ENCODE results near the gene GRIPAP1.

The GRIPAP1 gene

DNA sequence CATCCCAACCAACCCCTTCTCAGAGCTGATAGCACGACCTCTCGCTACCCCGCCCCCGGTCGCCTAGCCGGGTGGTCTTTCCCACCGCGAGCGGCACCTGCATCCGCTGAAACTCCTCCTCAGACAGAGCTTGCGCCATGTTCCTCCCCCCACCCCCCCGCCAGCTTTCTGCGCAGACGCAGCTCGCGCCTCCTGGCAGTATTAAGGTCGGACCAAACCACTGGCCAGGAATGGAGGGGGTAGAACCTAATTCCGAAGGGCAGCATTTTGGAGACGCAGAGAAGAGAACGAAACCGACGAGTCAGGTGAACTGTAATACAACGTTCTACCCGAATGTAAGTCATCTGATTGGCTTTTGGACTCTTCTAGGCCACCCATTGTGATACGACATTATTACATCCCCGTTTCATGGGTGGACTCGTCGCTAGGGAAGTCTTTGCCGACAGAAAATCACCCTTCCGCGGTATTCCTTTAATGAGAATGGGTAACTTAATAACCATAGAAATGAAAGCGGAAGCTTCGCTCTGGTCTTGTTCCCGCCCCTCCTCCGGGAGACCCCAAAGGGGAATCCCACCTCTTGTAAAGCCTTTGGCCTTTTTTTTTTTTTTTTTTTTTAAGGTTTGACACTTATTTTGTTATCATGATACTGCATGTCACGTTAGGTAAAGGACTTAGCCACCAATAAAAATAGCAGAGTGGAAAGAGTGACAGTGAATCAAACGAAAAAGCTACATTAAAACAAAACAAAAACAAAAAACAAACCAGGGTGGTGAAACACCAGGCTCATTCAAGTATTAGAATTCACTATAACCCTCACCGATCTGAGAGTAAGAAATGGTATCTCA lies at the start of gene GRIPAP1:
Gene GRIPAP1 (minus strand): TSS at position 174 of the 845 bp plus-strand sequence. CDS start 35 bp downstream, at position 139.
- DNase-seq = peak; percentile 92

DNA sequence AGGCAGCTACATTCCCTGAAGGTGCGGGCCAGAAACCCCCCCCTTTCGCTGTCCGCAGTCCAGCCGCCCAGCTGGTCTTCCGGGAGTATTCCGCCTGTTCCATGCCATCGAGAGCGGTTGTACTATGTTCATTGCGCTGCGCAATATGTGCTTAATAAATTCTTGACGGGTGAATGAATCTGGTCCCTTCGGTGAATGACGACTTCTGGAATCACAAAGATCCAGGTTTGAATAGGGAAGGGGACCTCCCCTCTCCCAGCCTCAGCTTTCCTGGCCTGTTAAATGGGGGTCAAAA lies 41.9 kb upstream of the GRIPAP1 start:
- DNase-seq = no peak

GRCh38 chrX:49043220-49043986 lies 41.3 kb upstream of the GRIPAP1 start, which contains the start of gene TFE3:
TFE3 (minus strand) TSS chrX:49043357; CDS start chrX:49043226, 131 bp downstream.
- DNase-seq = peak; percentile 98

DNA sequence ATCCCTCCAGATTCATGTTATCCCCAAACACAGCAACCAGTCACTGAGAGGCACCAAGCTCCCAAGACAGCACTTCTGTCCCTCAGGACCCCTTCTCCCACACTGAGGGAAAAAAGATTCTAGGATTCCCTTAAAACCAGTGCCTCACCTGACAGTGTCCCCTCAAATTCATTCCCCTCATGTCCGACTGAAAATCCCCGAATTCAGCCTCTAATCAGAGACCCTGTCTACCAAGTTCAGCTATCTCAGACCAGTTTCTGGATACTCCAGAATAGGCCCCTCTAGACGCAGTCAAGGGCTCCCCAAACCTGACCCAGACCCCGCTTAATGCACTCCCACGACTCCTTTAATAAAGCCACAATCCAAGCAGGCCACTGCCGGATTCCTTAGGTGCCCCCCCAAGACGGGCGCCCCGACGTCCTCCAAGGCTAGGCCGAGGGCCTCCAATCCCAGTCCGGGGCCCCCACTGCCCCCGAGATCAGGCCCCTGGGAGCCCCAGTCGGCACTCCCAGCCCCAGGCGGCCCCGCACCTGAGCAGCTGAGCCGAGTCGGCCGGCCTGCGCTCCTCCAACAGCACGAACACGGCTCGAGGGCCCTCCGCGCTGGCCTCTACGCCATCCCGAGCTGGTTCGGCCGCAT lies 40.6 kb upstream of the GRIPAP1 start:
- DNase-seq = no peak

- DNase-seq = peak; percentile 27
These were observed 39.9 kb upstream of the GRIPAP1 start for GRCh38 chrX:49041744-49042580.

- DNase-seq = no peak
These were observed 38.4 kb upstream of the GRIPAP1 start for GRCh38 chrX:49040376-49040955.

DNA sequence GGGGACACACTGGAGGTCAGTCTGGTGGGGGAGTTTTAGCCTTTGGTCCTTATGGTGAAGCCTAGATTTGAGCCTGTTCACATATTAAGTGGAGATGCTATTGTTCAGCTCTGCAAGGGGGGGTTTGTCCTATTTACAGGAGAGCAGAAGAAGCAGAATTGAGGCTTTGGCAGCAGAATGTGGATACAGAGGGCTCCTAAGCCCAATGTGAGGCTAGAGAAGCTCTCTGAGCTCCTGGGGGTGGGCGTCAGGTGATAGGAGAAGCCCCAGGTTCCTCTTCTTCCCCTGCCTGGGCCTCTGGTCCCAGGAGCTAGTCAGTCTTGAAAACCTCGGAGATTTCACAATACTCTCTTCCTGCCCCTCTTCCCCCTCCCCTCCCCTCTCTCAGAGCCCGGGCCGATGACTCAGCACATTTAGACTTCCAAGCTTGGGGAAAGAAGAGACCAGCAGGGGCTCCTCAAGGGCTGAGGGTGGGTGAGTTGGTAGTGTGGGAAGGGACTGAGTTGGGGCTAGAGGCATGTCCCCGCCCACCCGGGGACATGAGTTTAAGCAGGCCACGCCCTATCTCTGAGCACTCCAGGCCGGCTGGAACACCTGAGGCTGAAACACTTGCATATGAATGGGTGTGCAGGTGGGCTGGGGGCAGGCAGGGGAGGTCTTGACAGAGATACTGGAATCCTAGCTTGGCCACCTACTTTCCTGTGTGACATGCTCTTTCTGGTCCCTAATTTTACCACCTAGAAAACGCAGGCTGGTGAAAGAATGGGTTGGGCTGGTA lies 37.7 kb upstream of the GRIPAP1 start:
- DNase-seq = peak; percentile 61

- DNase-seq = no peak
These were observed 35.9 kb upstream of the GRIPAP1 start for GRCh38 chrX:49037883-49038475.

DNA sequence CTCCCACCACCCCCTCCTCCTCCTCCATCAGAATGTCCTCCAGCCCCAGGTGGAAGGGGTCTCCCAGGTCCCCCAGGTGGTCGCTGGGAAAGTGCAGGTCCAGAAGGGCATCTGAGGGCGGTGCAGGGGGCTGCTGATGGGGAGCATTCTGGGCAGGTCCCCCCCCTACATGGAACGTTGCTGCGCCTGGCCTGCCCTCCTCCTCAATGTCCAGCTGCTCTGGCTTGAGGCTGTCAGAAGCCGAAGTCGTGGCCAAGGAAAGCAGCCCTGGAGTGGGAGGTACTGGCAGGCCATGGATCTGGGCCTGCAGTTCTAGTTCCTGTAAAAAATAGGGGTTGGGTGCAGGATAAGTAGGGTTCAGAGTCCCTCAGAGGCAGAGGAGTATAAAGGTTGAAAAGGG lies 28.2 kb upstream of the GRIPAP1 start:
- no peak for DNase-seq

DNA sequence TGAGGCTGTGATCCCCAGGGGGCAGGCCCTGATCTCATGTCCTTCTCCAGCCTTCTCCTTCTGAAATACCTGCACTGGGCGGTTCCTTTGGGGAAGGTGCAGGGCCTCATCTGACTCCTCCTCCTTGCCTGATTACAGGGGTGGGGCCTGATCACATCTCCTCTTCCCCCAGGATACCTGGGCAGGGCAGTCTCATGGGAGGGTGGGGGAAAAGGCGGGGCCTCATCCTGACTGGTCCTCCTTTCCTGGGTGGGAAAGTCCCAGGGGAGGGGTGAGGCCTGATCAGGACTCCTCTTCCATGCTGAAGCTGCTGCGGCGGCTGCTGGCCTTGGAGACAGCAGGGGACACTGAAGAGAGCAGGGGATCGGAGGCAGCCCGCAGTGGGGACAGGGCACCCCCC lies 27.8 kb upstream of the GRIPAP1 start:
- DNase-seq = no peak

- no peak for DNase-seq
These were observed 17.7 kb upstream of the GRIPAP1 start for GRCh38 chrX:49019599-49020249.

- no peak for DNase-seq
These were observed 17.0 kb upstream of the GRIPAP1 start for GRCh38 chrX:49019050-49019449.

DNA sequence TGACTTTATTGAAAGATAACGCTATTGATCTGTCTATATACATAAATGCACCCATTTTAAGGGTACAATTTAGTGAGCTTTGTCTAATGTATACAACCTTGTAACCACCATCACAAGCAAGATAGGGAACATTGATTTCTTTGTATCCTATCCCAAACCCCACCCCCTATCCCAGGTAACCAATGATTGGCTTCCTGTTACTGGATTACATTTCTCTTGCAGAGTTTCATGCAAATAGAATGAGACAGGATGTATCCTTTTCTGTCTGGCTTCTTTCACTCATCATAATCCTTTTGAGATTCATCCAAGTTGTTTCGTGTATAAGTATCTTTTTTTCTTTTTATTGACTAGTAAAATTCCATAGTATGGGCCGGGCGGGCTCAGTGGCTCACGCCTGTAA lies 1.6 kb upstream of the GRIPAP1 start:
- DNase-seq = no peak

DNA sequence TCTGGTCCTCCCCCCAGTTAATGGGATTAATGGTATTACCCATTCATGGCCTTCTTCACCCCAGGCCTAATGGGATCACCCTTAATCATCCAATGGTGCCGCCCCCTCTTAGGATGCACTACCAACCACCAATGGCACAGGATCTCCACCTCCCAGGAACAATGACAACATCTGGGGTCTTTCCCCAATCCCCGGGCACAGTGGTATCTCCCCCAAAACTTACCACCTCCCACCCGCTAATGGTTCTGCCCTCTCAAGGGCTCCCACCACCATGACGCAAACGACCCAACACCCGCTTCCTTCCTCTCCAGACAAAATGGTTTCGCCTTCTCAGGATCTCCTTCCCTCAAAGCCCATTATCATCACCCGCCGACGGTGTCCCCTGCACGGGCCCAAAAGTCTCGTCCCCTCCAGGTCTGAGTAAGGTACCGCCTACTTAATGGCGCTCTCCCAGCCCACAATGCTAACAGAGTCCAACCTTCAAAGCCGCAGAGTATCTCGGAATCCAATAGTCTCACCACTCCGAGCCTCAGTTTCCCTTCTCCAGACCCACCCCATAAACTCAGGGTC lies 458 bp downstream of the GRIPAP1 start:
- DNase-seq = peak; percentile 79

DNA sequence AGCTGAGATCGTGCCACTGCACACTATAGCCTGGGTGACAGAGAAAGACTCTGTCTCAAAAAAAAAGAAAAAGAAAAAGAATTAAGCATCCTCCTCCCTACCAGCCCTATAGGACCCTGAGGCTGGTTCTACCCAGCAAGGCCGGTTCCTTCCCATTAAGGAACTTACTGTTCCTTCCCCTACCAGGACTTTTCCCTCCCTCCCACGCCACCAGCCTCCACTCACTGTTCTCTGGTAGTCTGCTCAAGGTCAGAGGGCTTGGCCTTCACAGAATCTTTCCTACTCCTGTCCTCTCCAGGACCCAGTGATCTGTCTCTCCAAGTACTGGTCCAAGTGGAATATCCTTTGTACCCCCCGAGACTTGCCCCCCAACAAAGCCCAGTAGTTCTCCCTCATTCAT lies 1.4 kb downstream of the GRIPAP1 start:
- DNase-seq = no peak

DNA sequence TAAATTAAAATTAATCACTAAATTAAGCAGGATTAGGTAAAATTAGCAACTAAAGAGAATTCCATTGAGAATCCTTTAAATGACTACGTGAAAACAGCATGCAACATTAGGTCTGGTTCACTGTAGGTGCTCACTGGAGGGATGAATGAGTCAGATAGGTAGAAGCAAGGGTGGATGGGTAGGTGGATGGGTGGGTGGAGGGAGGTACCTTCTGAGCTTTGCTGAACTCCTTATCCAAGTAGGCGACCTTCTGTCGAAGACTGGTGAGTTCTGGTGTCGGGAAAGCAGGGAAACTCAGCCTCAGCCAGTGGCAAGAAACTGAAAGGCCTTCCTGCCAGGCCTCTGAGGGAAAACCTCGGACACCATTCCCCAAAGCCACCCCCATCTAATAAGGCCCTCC lies 3.0 kb downstream of the GRIPAP1 start:
- DNase-seq = no peak

- DNase-seq = no peak
These were observed 3.7 kb downstream of the GRIPAP1 start for GRCh38 chrX:48998391-48998790.

DNA sequence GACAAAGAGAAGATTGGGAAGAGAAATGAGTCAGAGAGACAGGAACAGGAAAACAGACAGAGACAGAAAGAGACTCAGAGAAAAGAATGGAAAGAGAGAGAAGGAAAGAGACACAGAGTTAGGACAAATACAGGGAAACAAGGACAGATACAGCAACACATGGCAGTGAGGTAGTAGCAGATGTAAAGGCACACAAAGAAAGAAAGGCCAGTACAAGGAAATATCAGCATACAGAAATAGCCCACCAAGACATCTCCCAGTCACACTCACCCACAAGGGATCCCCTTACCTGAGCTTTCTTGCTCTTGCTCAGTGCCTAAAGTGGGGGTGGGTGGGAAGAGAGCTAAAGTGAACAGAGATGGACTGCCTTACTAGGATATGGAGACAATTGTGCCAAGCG lies 4.2 kb downstream of the GRIPAP1 start:
- DNase-seq = no peak

DNA sequence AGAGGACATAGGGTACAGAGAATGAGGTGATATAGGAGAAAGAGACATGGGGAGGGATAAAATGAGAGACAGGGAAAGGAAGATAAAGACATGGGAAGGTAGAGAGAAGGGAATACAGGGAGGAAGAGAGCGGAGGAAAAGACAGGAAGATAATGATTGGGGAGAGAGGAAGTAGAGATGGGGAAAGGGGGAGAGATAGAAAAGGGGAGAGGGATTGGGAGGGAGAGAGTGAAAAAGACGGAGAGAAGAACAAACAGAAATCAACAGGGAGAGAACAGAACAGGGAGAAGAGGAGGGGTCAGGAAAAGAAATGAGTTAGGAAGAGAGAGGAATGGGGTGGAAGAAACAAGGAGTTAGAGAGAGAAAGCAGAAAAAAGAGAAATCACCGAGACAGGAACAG lies 4.6 kb downstream of the GRIPAP1 start:
- no peak for DNase-seq

DNA sequence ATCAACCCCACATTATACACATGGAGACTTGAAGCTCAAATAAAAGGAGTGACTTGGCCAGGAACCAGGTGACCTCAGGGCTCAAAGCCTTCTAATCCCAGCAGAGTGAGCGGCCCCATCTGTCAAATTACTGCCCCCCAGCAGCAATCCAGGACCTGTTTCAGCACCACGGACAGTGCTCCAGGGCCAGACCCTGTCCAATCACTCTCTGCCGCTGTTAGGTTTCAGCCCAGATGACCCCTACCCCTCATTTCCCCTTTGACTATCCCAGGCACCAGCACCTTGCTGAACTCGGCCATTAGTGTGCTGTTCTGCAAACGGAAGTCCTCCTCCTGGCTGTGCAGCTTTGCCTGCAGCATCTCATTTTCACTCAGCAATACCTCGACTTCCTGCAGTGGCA lies 5.1 kb downstream of the GRIPAP1 start:
- DNase-seq = no peak
